Smooth muscle cell (in vitro differentiated cells): Measurements from ENCODE around the gene ATP8A2. TPM values are rescaled to one million over a fixed set of nuclear protein-coding genes. Genes with fewer than 3 reads are reported as not detected.

Experiments used
- DNase-seq: peaks from one replicate; lab custom pipeline; 2025; ENCODE audit not compliant: unreplicated experiment; lab: John Stamatoyannopoulos, UW
- H2AFZ ChIP-seq: fragments of 200-600 bp; sonication (generic); 2 replicates; pipeline ENCODE4 v1.6.0; 2016; ENCODE audit warnings: antibody characterized with exemption, low read depth, mild to moderate bottlenecking
- H3F3A ChIP-seq: fragments of 200-600 bp; sonication (generic); 2 replicates; pipeline ENCODE4 v1.6.0; 2017; ENCODE audit warnings: antibody characterized with exemption, low read depth
- H3K27ac ChIP-seq: fragments of 200-600 bp; sonication (generic); 2 replicates; pipeline ENCODE4 v1.5.1; 2016; ENCODE audit warnings: low read depth, mild to moderate bottlenecking
- H3K27me3 ChIP-seq: fragments of 200-600 bp; sonication (generic); 2 replicates; pipeline ENCODE4 v1.6.1; 2016; ENCODE audit warnings: low read depth, mild to moderate bottlenecking
- H3K36me3 ChIP-seq: fragments of 200-600 bp; sonication (generic); 2 replicates; pipeline ENCODE4 v1.5.1; 2016; ENCODE audit warnings: low read depth
- H3K4me1 ChIP-seq: fragments of 200-600 bp; sonication (generic); 2 replicates; pipeline ENCODE4 v1.5.1; 2016; ENCODE audit warnings: low read depth
- H3K4me2 ChIP-seq: fragments of 200-600 bp; sonication (generic); 2 replicates; pipeline ENCODE4 v1.6.0; 2016; ENCODE audit warnings: mild to moderate bottlenecking
- H3K4me3 ChIP-seq: fragments of 200-600 bp; sonication (generic); 2 replicates; pipeline ENCODE4 v1.5.1; 2016; ENCODE audit warnings: mild to moderate bottlenecking
- H3K79me2 ChIP-seq: fragments of 200-600 bp; sonication (generic); 2 replicates; pipeline ENCODE4 v1.6.0; 2016; ENCODE audit warnings: low read depth, mild to moderate bottlenecking
- H3K9ac ChIP-seq: fragments of 200-600 bp; sonication (generic); 2 replicates; pipeline ENCODE4 v1.6.0; 2016; ENCODE audit warnings: low read depth
- H3K9me3 ChIP-seq: fragments of 200-600 bp; sonication (generic); replicated peaks from 2 replicates; pipeline ENCODE4 v1.5.1; 2016; ENCODE audit warnings: low read depth
- H4K20me1 ChIP-seq: fragments of 200-600 bp; sonication (generic); 2 replicates; pipeline ENCODE4 v1.6.0; 2016; ENCODE audit warnings: low read depth
- WGBS: methylation state at CpG from one replicate; pipeline ENCODE4 v1.1.7; 2016; ENCODE audit warnings: low lambda C conversion rate; 5-methylcytosine and 5-hydroxymethylcytosine counted together
- polyA plus RNA-seq: library from polyadenylated mRNA; unstranded; fragments of >200 nt; fragmentation: Nextera tagmentation; extraction: Ambion mirVana; gene quantifications from 2 replicates; pipeline ENCODE4 v1.2.1, GENCODE V29; 2016
- total RNA-seq: library from RNA; depleted of rRNA; stranded (reverse); fragments of >200 nt; gene quantifications from 2 replicates; pipeline ENCODE4 v1.2.3, GENCODE V29; 2014
- TF ChIP-seq, protein P1 (sequence below): fragments of 200-600 bp; sonication (generic); IDR thresholded peaks from 2 replicates; pipeline ENCODE4 v1.5.1; 2017; ENCODE audit warnings: borderline replicate concordance, mild to moderate bottlenecking, antibody characterized with exemption; ENCODE audit not compliant: insufficient read depth, poor library complexity, severe bottlenecking

The ATP8A2 gene
- total and polyA plus RNA-seq, 2 experiments from 2014 or later: under 0.01 to 0.06 TPM

- Histone ChIP-seq H3K79me2 (no peaks in the 10 kb centered on the region), H3K4me1 (peaks cover 5% of the 10 kb centered on the region), H4K20me1 (no peaks in the 10 kb centered on the region), H3K4me3 (no peak overlapping the region), H3F3A (no peaks in the 10 kb centered on the region), H3K9ac (no peak overlapping the region), H2AFZ (peak overlapping the region; percentile 31), H3K36me3 (no peaks in the 10 kb centered on the region), H3K27ac (no peak overlapping the region), H3K4me2 (peak overlapping the region; percentile 22), H3K27me3 (peaks cover 12% of the 10 kb centered on the region), H3K9me3 (no peaks in the 10 kb centered on the region)
- TF ChIP-seq, protein P1, sequence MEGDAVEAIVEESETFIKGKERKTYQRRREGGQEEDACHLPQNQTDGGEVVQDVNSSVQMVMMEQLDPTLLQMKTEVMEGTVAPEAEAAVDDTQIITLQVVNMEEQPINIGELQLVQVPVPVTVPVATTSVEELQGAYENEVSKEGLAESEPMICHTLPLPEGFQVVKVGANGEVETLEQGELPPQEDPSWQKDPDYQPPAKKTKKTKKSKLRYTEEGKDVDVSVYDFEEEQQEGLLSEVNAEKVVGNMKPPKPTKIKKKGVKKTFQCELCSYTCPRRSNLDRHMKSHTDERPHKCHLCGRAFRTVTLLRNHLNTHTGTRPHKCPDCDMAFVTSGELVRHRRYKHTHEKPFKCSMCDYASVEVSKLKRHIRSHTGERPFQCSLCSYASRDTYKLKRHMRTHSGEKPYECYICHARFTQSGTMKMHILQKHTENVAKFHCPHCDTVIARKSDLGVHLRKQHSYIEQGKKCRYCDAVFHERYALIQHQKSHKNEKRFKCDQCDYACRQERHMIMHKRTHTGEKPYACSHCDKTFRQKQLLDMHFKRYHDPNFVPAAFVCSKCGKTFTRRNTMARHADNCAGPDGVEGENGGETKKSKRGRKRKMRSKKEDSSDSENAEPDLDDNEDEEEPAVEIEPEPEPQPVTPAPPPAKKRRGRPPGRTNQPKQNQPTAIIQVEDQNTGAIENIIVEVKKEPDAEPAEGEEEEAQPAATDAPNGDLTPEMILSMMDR: no peak
- WGBS: 24% methylated on average over 7 of the region's 7 CpGs
- DNase-seq: no peak
Measured at GRCh38 chr13:25753976-25754375, 382.2 kb downstream of the ATP8A2 start.

GRCh38 chr13:25756251-25756650 lies 384.5 kb downstream of the ATP8A2 start:
- no peak overlapping the region for H3K27ac ChIP-seq
- no peak overlapping the region for H3K4me2 ChIP-seq
- no peaks in the 10 kb centered on the region for H3K9me3 ChIP-seq
- no peak overlapping the region for H3K4me3 ChIP-seq
- H3K27me3 ChIP-seq: peaks cover 30% of the 10 kb centered on the region
- H4K20me1 ChIP-seq: no peaks in the 10 kb centered on the region
- H3K79me2 ChIP-seq: no peaks in the 10 kb centered on the region
- no peaks in the 10 kb centered on the region for H3K36me3 ChIP-seq
- H3F3A ChIP-seq: no peaks in the 10 kb centered on the region
- TF ChIP-seq, protein P1: no peak
- DNase-seq: no peak
- no peak overlapping the region for H3K9ac ChIP-seq
- no peak overlapping the region for H2AFZ ChIP-seq
- 90% methylated on average over 5 of the region's 5 CpGs for WGBS
- peaks cover 5% of the 10 kb centered on the region for H3K4me1 ChIP-seq

DNA sequence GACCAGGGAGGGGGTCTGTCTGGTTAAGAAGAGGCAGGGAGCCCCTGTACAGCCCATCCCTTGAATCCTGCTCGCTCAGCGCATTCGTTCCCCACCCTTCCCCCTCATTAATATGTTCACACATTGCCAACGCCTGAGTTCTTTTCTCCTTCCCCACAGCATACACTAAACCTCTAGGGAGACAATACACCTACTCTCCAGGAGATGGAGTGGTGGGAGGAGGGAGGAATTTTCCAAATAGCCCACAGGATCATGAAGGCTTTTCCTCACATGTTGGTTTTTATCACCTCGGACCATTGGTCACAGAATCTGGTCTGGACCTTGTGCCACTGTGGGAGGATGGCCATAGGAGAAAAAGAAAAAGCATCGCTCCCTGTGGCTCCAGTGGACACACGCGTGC lies 385.1 kb downstream of the ATP8A2 start:
- H4K20me1 ChIP-seq: no peaks in the 10 kb centered on the region
- H3K9me3 ChIP-seq: no peaks in the 10 kb centered on the region
- no peak overlapping the region for H3K4me2 ChIP-seq
- no peak overlapping the region for H3K4me3 ChIP-seq
- no peak overlapping the region for H3K9ac ChIP-seq
- H3K79me2 ChIP-seq: no peaks in the 10 kb centered on the region
- H3K36me3 ChIP-seq: no peaks in the 10 kb centered on the region
- peaks cover 5% of the 10 kb centered on the region for H3K4me1 ChIP-seq
- no peak for DNase-seq
- TF ChIP-seq, protein P1: no peak
- no peak overlapping the region for H3K27ac ChIP-seq
- H3F3A ChIP-seq: no peaks in the 10 kb centered on the region
- H3K27me3 ChIP-seq: peaks cover 30% of the 10 kb centered on the region
- no peak overlapping the region for H2AFZ ChIP-seq
- 80% methylated on average over 8 of the region's 8 CpGs for WGBS

DNA sequence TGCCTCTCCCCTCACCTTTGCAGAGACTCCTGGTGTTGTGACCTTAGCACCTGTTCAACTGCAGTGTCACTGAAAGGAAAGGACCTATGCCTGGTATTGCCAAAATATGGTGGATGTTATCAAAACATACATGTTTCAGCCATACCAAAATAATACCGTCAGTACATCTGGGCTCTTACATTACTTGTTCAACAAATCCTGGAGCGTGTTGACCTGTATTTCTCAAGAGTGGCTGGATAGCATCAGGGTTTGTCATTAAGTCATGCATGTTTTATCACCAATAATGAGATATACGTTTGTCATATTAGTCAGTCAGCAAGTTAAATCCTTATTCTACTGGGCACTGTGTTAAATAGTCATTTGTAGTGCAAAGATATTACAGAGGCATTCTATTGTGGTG lies 389.3 kb downstream of the ATP8A2 start:
- TF ChIP-seq, protein P1: no peak
- WGBS: 91% methylated on average over 3 of the region's 3 CpGs
- Histone ChIP-seq H3K27me3 (peaks cover 30% of the 10 kb centered on the region), H4K20me1 (no peaks in the 10 kb centered on the region), H3K36me3 (no peaks in the 10 kb centered on the region), H3F3A (no peaks in the 10 kb centered on the region), H3K79me2 (no peaks in the 10 kb centered on the region), H3K4me3 (no peak overlapping the region), H3K4me2 (no peak overlapping the region), H3K4me1 (no peaks in the 10 kb centered on the region), H3K9ac (no peak overlapping the region), H3K9me3 (no peaks in the 10 kb centered on the region), H2AFZ (no peak overlapping the region), H3K27ac (no peak overlapping the region)
- no peak for DNase-seq
